ENCODE measurements around the gene EEFSEC.

DNA sequence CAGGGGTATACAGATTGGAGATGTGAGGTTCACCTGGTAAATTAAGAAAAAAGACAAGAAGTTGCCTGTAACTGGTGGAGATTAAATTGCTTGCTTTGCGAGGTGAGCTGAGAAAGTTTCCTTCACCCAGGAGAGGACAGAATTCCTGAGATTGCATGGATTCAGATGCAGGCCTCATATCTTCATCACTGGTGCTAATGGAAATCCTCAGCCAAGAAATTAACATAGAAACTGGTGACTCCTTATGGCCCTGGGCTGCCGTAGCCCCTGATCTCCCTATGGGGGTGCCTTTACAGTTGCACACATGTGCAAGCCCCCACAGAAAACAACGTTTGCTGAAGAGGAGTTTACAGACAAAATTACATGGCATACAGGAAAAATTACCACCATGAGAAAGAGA, 68.0 kb downstream of the EEFSEC start:
- TF ChIP-seq FOXK2 (IDR thresholded peaks at IDR 0.05) (no peak), FOXM1 (IDR thresholded peaks at IDR 0.05; ENCODE audit: borderline replicate concordance) (no peak), L3MBTL2 (conservative IDR thresholded peaks at IDR 0.05) (no peak), SUZ12 (IDR thresholded peaks at IDR 0.05) (no peak), TARDBP (IDR thresholded peaks at IDR 0.05) (no peak)

Data from HEK293T (cell line).